ENCODE results near the gene FPGS.
"Not testable (repeated sequence)": the region's sequence is repeated elsewhere in the genome, so short reads cannot be mapped to it uniquely, and the experiment has no call there.

FPGS gene

DNA sequence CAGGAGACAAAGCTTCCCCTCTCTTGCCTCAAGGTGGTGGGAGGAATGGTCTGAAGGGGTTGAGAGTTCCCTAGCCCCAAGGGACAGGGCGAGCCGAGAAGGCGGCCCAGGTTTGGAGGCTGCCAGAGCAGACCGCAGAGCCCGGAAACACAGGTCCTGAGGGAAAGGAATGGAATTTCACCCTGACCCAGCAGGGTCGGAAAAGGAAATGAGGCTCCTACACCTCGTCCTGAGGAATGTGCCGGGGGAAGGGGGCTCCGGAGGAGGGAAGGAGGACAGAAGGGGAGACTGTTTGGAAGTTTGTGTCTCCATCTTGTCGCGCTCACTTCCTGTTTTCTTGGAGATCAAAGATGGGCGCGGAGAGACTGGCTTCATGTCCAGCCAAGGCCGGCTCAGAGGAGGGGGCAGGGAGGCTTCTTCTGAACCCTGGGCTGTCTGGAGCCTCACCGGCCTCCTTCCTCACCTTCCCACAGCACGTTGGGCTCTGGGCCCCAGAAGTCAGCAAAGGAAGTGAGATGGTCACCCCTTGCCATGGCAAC, 42.2 kb downstream of the FPGS start:
- no peak for DNase-seq

GRCh38 chr9:127845619-127846018, 42.9 kb downstream of the FPGS start:
- DNase-seq: not testable (repeated sequence)

DNA sequence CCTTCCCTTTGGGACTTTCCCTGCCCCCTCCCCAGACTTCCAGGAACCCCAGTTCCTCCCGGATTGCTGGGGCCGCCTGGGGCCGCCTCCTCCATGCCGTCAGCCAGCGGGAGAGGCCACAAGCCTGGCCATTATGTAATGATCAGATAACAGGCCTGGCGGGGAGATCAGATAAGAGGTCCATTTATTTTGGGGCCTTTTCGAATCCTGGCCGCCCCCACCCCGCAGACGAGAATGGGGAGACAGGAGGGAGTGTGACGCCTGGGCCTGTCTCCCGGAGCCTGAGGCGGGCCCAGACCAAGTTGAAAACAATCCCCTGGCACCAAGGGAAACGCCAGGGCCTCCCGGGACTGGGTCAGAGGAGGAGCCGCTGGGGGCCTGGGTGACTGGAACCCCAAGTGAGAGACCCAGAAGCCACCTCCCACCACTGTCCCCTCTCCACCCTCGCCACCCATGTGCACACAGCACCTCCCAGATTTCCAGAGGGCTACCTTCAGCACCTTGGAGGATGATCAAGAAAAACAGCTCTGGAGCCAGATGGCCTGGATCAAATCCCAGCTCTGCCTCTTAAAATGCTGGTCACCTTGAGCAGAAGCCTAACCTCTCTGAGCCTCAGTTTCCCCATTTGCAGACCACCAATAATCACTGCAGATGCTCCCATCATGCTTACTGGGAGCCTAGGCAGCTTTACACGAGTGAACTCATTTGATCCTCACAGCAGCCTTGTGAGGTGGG, 43.9 kb downstream of the FPGS start:
- DNase-seq: no peak

GRCh38 chr9:127847178-127847510, 44.5 kb downstream of the FPGS start:
- DNase-seq: no peak

DNA sequence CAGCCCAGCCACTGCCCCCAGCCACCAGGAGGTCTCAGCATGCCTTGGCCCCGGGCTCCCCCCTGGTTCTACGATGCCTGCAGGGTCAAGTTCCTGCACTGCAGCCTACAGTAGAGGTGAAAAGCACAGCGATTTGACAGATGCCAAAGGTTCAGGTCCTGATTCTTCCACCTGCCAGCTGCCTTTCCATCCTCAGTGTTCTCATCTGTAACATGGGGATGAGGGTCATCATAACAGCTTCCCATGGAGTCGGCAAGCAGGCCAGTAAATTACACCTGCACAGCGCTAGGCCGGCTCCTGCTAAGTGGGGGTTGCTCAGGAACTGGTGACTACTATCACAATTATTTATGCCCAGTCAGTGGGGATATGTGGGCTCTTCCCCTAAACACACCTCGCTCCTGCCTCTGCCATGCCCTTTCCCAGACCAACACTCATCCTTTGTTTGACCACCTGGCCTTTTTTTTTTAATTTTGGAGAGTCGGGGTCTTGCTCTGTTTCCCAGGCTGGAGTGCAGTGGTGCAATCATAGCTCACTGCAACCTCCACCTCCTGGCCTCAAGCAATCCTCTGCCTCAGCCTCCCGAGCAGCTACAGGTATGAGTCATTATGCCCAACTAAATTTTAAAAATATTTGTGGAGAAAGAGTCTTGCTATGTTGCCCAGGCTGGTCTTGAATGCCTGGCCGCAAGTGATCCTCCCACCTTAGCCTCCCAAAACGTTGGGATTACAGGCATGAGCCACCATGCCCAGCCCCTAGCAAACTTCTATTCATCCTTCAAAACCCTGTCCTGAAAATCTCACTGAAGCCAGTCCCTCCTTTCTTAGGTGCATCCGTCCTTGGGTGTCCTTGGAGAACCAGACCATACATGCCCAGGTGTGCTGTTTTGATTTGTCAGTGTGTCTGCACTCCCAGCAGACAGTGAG, 45.4 kb downstream of the FPGS start:
- DNase-seq: no peak

GRCh38 chr9:127848756-127849504, 46.2 kb downstream of the FPGS start:
- no peak for DNase-seq

GRCh38 chr9:127850286-127850830, 47.7 kb downstream of the FPGS start:
- no peak for DNase-seq

DNA sequence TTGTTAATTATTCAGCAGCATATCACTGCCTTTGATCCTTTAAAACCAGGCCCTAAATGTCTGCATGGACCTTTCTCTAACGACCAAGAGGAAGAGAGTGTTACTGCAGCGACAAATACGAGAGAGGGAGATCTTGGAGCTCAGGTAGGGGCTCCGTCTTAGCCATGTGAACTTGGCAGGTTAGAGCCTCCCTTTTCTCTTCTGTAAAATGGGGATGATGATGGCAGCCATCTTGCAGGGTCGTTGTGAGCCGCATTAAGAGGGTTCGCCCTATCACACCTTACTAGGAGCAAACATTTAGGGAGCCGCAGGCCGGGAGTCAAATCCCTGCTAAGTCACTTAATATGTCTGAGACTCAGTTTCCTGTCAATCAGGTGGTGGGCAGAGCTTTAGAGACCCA, 50.1 kb downstream of the FPGS start:
- DNase-seq: no peak

DNA sequence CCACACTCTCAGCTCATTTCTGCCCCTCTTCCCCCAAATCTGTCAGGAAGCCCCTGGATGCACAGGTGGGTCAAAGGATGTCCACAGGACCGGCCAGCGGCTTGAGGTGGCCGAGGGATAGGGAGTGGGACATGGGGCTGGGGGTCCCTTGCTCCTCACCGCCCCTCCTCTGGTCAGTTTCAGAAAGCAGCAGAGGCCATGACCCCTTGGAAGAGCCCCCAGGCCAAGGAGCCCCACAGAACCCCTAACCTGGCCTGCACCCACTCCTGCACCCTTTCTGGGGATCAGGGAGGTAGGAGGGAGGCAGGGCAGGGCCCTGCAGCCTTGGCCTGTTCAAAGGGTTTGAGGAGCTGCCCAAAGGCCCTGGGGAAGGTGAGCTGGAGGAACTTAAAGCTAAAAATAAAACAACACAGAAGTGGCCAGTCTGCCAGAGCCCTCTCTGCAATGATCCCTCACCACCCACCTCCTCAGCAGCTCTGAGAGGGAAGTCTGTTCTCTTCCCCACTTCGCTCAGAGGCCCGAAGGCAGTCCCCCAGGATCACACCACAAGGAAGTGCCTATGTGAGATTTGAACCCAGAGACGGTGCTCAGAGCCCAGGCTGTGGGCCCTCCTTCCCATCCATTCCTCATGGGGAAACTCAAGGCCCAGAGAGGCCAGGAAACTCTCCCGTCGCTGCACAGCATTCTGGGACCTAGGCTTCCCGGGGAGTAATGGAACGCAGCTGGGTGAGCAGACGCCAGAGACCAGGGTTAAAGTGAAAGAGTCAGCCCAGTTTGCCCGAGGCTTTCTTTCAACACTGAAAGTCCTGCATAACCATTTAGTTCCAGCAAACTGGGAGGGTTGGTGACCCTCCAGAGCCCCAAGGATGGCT, 50.9 kb downstream of the FPGS start:
- DNase-seq: no peak

GRCh38 chr9:127854184-127854806, 51.6 kb downstream of the FPGS start, which contains the start of gene ENG:
Gene ENG (minus strand): TSS chr9:127854658. CDS start chr9:127854355, 303 bp downstream.
- DNase-seq: no peak

DNA sequence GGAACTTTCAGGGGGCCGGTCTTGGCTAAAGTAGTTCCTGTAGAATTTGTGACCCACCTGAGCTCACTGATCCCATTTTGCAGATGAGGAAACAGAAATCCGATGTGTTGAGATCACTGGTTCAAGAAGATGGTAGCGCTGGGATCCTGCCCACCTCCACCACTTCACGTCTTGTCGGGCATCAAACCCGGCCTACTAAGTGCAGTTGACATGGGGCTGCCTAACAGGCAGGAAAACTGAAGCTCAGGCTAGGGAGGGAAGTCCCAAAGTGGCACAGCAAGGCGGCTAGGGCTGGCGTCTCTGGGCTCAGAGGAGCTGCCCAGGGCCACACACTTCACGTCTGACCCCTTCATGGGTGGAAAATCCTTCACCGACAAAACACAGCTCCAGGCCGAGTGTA, 52.3 kb downstream of the FPGS start:
- no peak for DNase-seq

- no peak for DNase-seq
Measured at GRCh38 chr9:127855522-127855921, 52.8 kb downstream of the FPGS start.

DNA sequence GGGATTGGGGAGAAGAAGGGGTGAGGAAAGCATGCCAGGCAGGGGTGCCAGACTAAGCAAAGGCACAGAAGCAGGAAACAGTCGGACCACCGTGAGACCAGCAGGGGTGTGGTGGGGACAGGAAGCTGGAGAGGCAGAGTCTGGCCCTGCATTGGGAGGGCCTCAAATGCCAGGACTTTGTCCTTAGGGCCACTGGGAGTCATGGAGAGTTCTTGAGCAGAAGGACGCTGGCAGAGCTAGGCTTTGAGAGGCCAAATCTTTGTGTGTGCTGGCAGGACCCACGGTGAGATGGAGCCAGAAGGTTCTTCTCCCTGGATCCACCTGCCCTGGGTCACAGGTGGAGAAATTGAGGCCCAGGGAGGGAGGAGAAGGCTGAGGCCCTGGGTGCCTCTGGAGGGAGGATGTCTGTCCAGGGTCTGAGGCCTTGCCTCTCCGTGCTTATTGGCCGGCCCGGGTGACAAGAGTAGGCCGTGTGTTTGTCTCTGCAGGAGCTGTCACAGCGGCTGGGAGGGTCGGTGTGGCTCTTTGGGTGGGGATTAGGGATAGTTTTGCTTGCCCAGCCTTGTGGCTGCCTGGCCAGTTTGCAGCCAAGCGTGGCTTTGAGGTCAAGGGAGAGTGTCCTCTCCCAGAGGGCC, 53.5 kb downstream of the FPGS start:
- no peak for DNase-seq

DNA sequence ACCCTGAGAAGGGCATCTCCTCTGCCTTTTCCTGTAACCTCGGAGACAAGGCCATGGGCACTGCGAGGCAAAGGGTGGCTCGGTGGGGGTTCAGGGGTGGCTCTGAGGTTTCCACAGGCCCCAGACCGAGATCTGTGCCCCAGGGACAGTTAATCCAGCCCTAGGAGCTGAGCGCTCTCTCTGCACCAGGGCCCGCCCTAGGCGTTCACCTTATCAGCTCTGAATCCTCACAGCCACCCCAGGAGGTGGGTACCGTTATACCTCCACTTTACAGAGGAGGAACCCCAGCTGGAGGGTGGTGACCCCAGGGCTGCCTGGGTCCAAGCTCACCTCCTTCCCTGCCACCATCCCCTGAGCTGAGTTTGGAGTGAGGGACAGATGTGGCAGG, 54.0 kb downstream of the FPGS start:
- no peak for DNase-seq

- DNase-seq: no peak
Measured at GRCh38 chr9:127857278-127857677, 54.6 kb downstream of the FPGS start.

DNA sequence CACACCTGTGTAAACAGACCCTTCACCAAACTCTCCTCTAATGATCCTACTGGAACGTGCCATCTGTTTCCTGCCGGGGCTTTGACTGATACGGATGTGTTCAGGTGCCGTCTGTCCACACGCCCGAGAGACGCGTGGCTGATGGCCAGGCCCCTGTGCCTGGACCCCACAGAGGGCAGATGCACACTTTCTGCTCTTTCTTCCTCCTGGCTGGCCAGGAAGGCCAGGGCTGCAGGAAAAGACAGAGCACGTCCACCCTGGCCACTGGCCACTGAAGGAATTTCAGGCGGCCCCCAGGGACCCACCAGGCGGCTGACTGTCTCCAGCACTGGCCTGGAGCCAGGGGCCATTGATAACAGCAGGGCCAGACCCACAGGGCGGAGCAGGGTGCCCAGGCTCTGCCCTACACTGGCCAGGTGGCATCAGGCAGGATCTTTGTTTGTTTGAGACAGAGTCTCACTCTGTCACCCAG, 55.4 kb downstream of the FPGS start:
- DNase-seq: no peak

- DNase-seq: no peak
Measured at GRCh38 chr9:127860260-127860659, 57.6 kb downstream of the FPGS start.

- DNase-seq: no peak
Measured at GRCh38 chr9:127860779-127861178, 58.1 kb downstream of the FPGS start.

DNA sequence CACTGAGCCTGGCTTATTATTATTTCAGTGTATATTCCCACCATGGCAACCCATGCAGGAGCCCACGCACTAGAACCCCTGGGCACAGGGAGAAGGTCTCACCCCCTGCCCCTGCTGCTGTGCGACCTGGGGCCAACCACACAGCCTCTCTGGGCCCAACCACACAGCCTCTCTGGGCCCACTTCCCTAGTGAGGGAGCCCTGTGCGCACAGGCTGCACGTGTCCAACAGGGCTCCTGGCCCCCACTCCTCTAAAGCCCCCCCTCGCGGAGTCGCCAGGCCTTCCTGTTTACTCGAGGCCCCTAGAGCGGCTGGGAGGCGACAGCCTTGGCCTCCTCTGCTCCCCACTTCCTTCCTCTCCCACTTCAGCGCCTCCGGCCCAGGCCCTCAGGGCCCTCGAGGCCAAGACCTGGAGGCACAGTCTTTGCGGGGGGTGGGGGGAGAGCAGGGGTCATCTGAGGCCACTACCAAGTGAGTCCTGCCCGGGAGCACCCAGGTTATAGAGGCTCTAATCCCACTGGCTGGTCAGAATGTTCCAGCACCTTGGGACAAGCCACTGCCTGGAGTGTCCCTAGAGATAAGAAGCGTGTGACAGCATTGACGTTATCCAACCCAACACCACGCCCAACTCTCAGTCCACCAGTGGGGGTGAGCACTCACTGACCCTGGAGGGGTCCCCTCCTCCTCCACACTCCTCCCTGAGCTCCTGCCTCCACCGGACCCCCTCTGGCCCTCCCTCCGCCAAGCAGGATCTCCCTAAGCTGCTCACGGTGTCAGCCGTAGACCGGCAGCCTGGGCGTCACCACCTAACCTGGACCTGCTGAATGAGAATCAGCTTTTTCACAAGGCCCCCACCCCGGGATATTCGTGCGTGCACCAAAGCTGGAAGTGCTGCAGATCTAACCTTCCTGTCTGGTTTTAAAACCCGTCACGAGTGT, 59.7 kb downstream of the FPGS start:
- peak; percentile 22 for DNase-seq
